SK-N-SH treated with all-trans-retinoic acid at 6 μM for 48 hours (cell line): Measurements from ENCODE around the gene ARSB.

Source experiments
- ARNTL ChIP-seq: fragments of 450-650 bp; formaldehyde crosslinking; IDR thresholded peaks from 2 replicates; pipeline ENCODE4 v1.5.0; 2020; ENCODE audit warnings: low read depth, mild to moderate bottlenecking, moderate library complexity, borderline replicate concordance
- CREB5 ChIP-seq: fragments of 250-450 bp; sonication (Bioruptor Pico); IDR thresholded peaks from 2 replicates; pipeline ENCODE4 v1.5.1; 2020; ENCODE audit warnings: low read depth, mild to moderate bottlenecking, moderate library complexity
- CSDC2 ChIP-seq: fragments of 250-450 bp; sonication (Bioruptor Pico); IDR thresholded peaks from 2 replicates; pipeline ENCODE4 v1.5.0; 2020; ENCODE audit warnings: mild to moderate bottlenecking, moderate library complexity
- CSRNP3 ChIP-seq: fragments of 250-450 bp; sonication (Bioruptor Pico); IDR thresholded peaks from 2 replicates; pipeline ENCODE4 v1.5.1; 2021; ENCODE audit warnings: mild to moderate bottlenecking, moderate library complexity
- ISL1 ChIP-seq: fragments of 250-450 bp; sonication (Bioruptor Pico); IDR thresholded peaks from 2 replicates; pipeline ENCODE4 v2.1.2; 2022; ENCODE audit warnings: mild to moderate bottlenecking, moderate library complexity
- PATZ1 ChIP-seq: fragments of 250-450 bp; sonication (Bioruptor Pico); IDR thresholded peaks from 2 replicates; pipeline ENCODE4 v1.8.0; 2020; ENCODE audit warnings: mild to moderate bottlenecking, moderate library complexity, borderline replicate concordance
- PPARA ChIP-seq: fragments of 250-450 bp; sonication (Bioruptor Pico); IDR thresholded peaks from 2 replicates; pipeline ENCODE4 v1.5.0; 2020; ENCODE audit warnings: mild to moderate bottlenecking, borderline replicate concordance
- RARB ChIP-seq: fragments of 250-450 bp; sonication (Bioruptor Pico); IDR thresholded peaks from 2 replicates; pipeline ENCODE4 v1.8.0; 2021; ENCODE audit warnings: mild to moderate bottlenecking, moderate library complexity
- SNAI2 ChIP-seq: fragments of 250-450 bp; sonication (Bioruptor Pico); IDR thresholded peaks from 2 replicates; pipeline ENCODE4 v1.5.0; 2020; ENCODE audit warnings: mild to moderate bottlenecking, moderate library complexity
- ZC3H10 ChIP-seq: fragments of 250-450 bp; sonication (Bioruptor Pico); IDR thresholded peaks from 2 replicates; pipeline ENCODE4 v1.5.1; 2021; ENCODE audit warnings: mild to moderate bottlenecking, moderate library complexity
- ZFP3 ChIP-seq: fragments of 250-450 bp; sonication (Bioruptor Pico); IDR thresholded peaks from 2 replicates; pipeline ENCODE4 v1.5.0; 2020; ENCODE audit warnings: mild to moderate bottlenecking, moderate library complexity
- ZFP30 ChIP-seq: fragments of 450-650 bp; formaldehyde crosslinking; IDR thresholded peaks from 2 replicates; pipeline ENCODE4 v1.5.0; 2022; ENCODE audit warnings: mild to moderate bottlenecking, moderate library complexity
- ZNF565 ChIP-seq: fragments of 450-650 bp; formaldehyde crosslinking; conservative IDR thresholded peaks from 2 replicates; pipeline ENCODE4 v1.5.0; 2020; ENCODE audit warnings: low read depth, mild to moderate bottlenecking, moderate library complexity

- no peak for TF ChIP-seq CREB5
- no peak for TF ChIP-seq CSRNP3 (CRISPR knock-in tag)
- no peak for TF ChIP-seq ZFP30
- TF ChIP-seq PATZ1 (CRISPR knock-in tag): no peak
- TF ChIP-seq ISL1: no peak
- no peak for TF ChIP-seq ZC3H10
- no peak for TF ChIP-seq ZFP3
- no peak for TF ChIP-seq ARNTL (CRISPR knock-in tag)
- no peak for TF ChIP-seq RARB (CRISPR knock-in tag)
- no peak for TF ChIP-seq SNAI2 (CRISPR knock-in tag)
- TF ChIP-seq ZNF565 (CRISPR knock-in tag): no peak
- no peak for TF ChIP-seq CSDC2
- no peak for TF ChIP-seq PPARA (CRISPR knock-in tag)
Measured at GRCh38 chr5:78808818-78809217, 176.3 kb downstream of the ARSB start.
